ENCODE measurements around the gene ELP6.

The ELP6 gene

GRCh38 chr3:47513125-47513929 lies at the start of gene ELP6:
ELP6 (minus strand) TSS chr3:47513712; CDS start chr3:47513590, 122 bp downstream.
- DNase-seq = peak; percentile 69 to 91

- no peak for DNase-seq
These were observed 42.8 kb upstream of the ELP6 start for GRCh38 chr3:47556351-47556750.

GRCh38 chr3:47554335-47554734 lies 40.8 kb upstream of the ELP6 start:
- no peak for DNase-seq

GRCh38 chr3:47553407-47553806 lies 39.9 kb upstream of the ELP6 start:
- DNase-seq = no peak

- DNase-seq = no peak
These were observed 29.1 kb upstream of the ELP6 start for GRCh38 chr3:47542471-47543173.

GRCh38 chr3:47541583-47542108 lies 28.1 kb upstream of the ELP6 start:
- DNase-seq = no peak

- no peak for DNase-seq
These were observed 26.8 kb upstream of the ELP6 start for GRCh38 chr3:47540281-47540680.

GRCh38 chr3:47536967-47537366 lies 23.5 kb upstream of the ELP6 start:
- no peak for DNase-seq

GRCh38 chr3:47536221-47536891 lies 22.8 kb upstream of the ELP6 start:
- no peak for DNase-seq

GRCh38 chr3:47533996-47534454 lies 20.5 kb upstream of the ELP6 start:
- no peak for DNase-seq

- DNase-seq = no peak
These were observed 20.0 kb upstream of the ELP6 start for GRCh38 chr3:47533481-47533880.

GRCh38 chr3:47527952-47528725 lies 14.6 kb upstream of the ELP6 start:
- DNase-seq = no peak

- DNase-seq = no peak
These were observed 12.1 kb upstream of the ELP6 start for GRCh38 chr3:47525617-47526016.

- no peak for DNase-seq
These were observed 10.0 kb upstream of the ELP6 start for GRCh38 chr3:47523310-47524073.

- DNase-seq = peak; percentile 26 to 76
These were observed 8.8 kb upstream of the ELP6 start for GRCh38 chr3:47522082-47522987.

- DNase-seq = no peak
These were observed 7.2 kb upstream of the ELP6 start for GRCh38 chr3:47520756-47521155.

- no peak for DNase-seq
These were observed 4.4 kb upstream of the ELP6 start for GRCh38 chr3:47517937-47518336.

GRCh38 chr3:47515864-47516319 lies 2.4 kb upstream of the ELP6 start:
- no peak for DNase-seq

- no peak for DNase-seq
These were observed 1.6 kb upstream of the ELP6 start for GRCh38 chr3:47515100-47515499.

- peak in 1 of 2 experiments; percentile 32 for DNase-seq
These were observed 942 bp downstream of the ELP6 start for GRCh38 chr3:47512416-47513124.

Measured in SW 1271 (cell line).